ENCODE data around the gene NPAS3.

The NPAS3 gene

GRCh38 chr14:33560718-33561431, 622.2 kb downstream of the NPAS3 start:
- DNase-seq (ENCODE audit: low read depth) = no peak
- in situ Hi-C loops (cut with HindIII; ENCODE audit: low sequenced_read_pairs) = loop anchor here (5.0 to 10.0 kb wide), 2 partner anchors 34 to 736 kb away; no protein-coding TSS in a partner anchor
- TF ChIP-seq CTCF (IDR thresholded peaks at IDR 0.05; ENCODE audit: low read depth, low read length, missing control alignments) = no peak
- no peak overlapping the region for H3K4me3 ChIP-seq (ENCODE audit: low read depth, low read length)

GRCh38 chr14:33561488-33562175, 623.0 kb downstream of the NPAS3 start:
- no peak overlapping the region for H3K4me3 ChIP-seq (ENCODE audit: low read depth, low read length)
- no peak for DNase-seq (ENCODE audit: low read depth)
- in situ Hi-C loops (cut with HindIII; ENCODE audit: low sequenced_read_pairs) = loop anchor here (5.0 to 10.0 kb wide), 2 partner anchors 34 to 737 kb away; no protein-coding TSS in a partner anchor
- no peak for TF ChIP-seq CTCF (IDR thresholded peaks at IDR 0.05; ENCODE audit: low read depth, low read length, missing control alignments)

GRCh38 chr14:33563191-33563900, 624.7 kb downstream of the NPAS3 start:
- in situ Hi-C loops (cut with HindIII; ENCODE audit: low sequenced_read_pairs) = loop anchor here (5.0 to 10.0 kb wide), 2 partner anchors 36 to 739 kb away; no protein-coding TSS in a partner anchor
- no peak overlapping the region for H3K4me3 ChIP-seq (ENCODE audit: low read depth, low read length)
- no peak for TF ChIP-seq CTCF (IDR thresholded peaks at IDR 0.05; ENCODE audit: low read depth, low read length, missing control alignments)
- no peak for DNase-seq (ENCODE audit: low read depth)

GRCh38 chr14:33563901-33564197, 625.2 kb downstream of the NPAS3 start:
- no peak overlapping the region for H3K4me3 ChIP-seq (ENCODE audit: low read depth, low read length)
- TF ChIP-seq CTCF (IDR thresholded peaks at IDR 0.05; ENCODE audit: low read depth, low read length, missing control alignments) = no peak
- DNase-seq (ENCODE audit: low read depth) = no peak
- in situ Hi-C loops (cut with HindIII; ENCODE audit: low sequenced_read_pairs) = loop anchor here (5.0 to 10.0 kb wide), 2 partner anchors 37 to 739 kb away; no protein-coding TSS in a partner anchor

- no peak overlapping the region for H3K4me3 ChIP-seq (ENCODE audit: low read depth, low read length)
- no peak for TF ChIP-seq CTCF (IDR thresholded peaks at IDR 0.05; ENCODE audit: low read depth, low read length, missing control alignments)
- in situ Hi-C loops (cut with HindIII; ENCODE audit: low sequenced_read_pairs) = loop anchor here (5.0 to 10.0 kb wide), 2 partner anchors 38 to 740 kb away; no protein-coding TSS in a partner anchor
- DNase-seq (ENCODE audit: low read depth) = peak; percentile 49
These were observed 626.3 kb downstream of the NPAS3 start for GRCh38 chr14:33564774-33565630.

Measured in astrocyte of the cerebellum (primary cell).